H1 (cell line): Measurements from ENCODE around the gene YIPF6.

Experiments
- ATF2 ChIP-seq: IDR thresholded peaks from 2 replicates; pipeline ENCODE4 v1.6.1; 2012; ENCODE audit warnings: low read length, inconsistent platforms
- ATF3 ChIP-seq: IDR thresholded peaks from 2 replicates; pipeline ENCODE4 v1.6.1; 2011; ENCODE audit warnings: low read depth, mild to moderate bottlenecking, low read length; ENCODE audit not compliant: insufficient read depth
- CTCF ChIP-seq, 3 experiments: IDR thresholded peaks; 1 replicate in 2 of 3; 2 replicates in 1 of 3; pipeline versions ENCODE4 v1.5.1 to v1.6.1; 2011; ENCODE audit warnings: low read length in 3 of 3, mild to moderate bottlenecking in 3 of 3, inconsistent platforms in 2 of 3, low read depth in 1 of 3, moderate library complexity in 1 of 3; ENCODE audit not compliant: insufficient read depth in 1 of 3; ENCODE audit errors: control extremely low read depth in 1 of 3
- EP300 ChIP-seq, 2 experiments: IDR thresholded peaks; 1 replicate in 1 of 2; 2 replicates in 1 of 2; pipeline ENCODE4 v1.6.1; 2011 to 2012; ENCODE audit warnings: low read depth in 2 of 2, low read length in 2 of 2, mild to moderate bottlenecking in 2 of 2, borderline replicate concordance in 1 of 2, inconsistent platforms in 1 of 2, moderate library complexity in 1 of 2
- JUND ChIP-seq: IDR thresholded peaks from 2 replicates; pipeline ENCODE4 v1.6.1; 2011; ENCODE audit warnings: mild to moderate bottlenecking, improper control_type of control experiment, low read length
- MAX ChIP-seq: IDR thresholded peaks from 2 replicates; pipeline ENCODE4 v1.6.1; 2012; ENCODE audit warnings: inconsistent platforms
- NRF1 ChIP-seq: IDR thresholded peaks from 2 replicates; pipeline ENCODE4 v1.6.1; 2011; ENCODE audit warnings: mild to moderate bottlenecking, low read depth, low read length, improper control_type of control experiment
- POLR2AphosphoS5 ChIP-seq: IDR thresholded peaks from 2 replicates; pipeline ENCODE4 v1.6.1; 2011; ENCODE audit warnings: low read depth, low read length
- SUZ12 ChIP-seq: fragments of 200-600 bp; sonication (generic); IDR thresholded peaks from 2 replicates; pipeline ENCODE4 v1.6.1; 2012; ENCODE audit warnings: mild to moderate bottlenecking, inconsistent platforms, low read length, moderate library complexity, mixed read lengths

- TF ChIP-seq NRF1 (no peak), EP300 (IDR thresholded peaks at IDR 0.05; ENCODE audit: borderline replicate concordance in 1 of 2, low read depth in 2 of 2, low read length in 2 of 2) (no peak), MAX (no peak), CTCF (IDR thresholded peaks at IDR 0.05; ENCODE audit: control extremely low read depth in 1 of 3, insufficient read depth in 1 of 3, low read depth in 1 of 3, low read length in 3 of 3) (no peak), POLR2AphosphoS5 (no peak), ATF3 (no peak), ATF2 (no peak), SUZ12 (no peak), JUND (no peak)
Observed at GRCh38 chrX:68499543-68500504, 973 bp downstream of the YIPF6 start.
